ES-I3 (cell line): ENCODE measurements around the gene CADM2.

ENCODE experiments used
- H3K36me3 ChIP-seq: 2 replicates; pipeline ENCODE4 v1.6.1; 2013; ENCODE audit warnings: mild to moderate bottlenecking, low read length, control low read depth, moderate library complexity; ENCODE audit not compliant: insufficient read depth
- H3K4me1 ChIP-seq: 2 replicates; pipeline ENCODE4 v1.6.1; 2013; ENCODE audit warnings: mild to moderate bottlenecking, control low read depth, low read length; ENCODE audit not compliant: insufficient read depth
- H3K9ac ChIP-seq: 2 replicates; pipeline ENCODE4 v1.6.1; 2013; ENCODE audit warnings: low read depth, mild to moderate bottlenecking, low read length, moderate library complexity
- H3K9me3 ChIP-seq: 2 replicates; pipeline ENCODE4 v1.6.1; 2013; ENCODE audit warnings: mild to moderate bottlenecking, low read length, moderate library complexity; ENCODE audit not compliant: control insufficient read depth, insufficient read depth

CADM2 gene

GRCh38 chr3:85244091-85244490 is 285.3 kb downstream of the CADM2 start:
- no peaks in the 10 kb centered on the region for H3K9me3 ChIP-seq
- no peak overlapping the region for H3K9ac ChIP-seq
- H3K36me3 ChIP-seq = no peaks in the 10 kb centered on the region
- H3K4me1 ChIP-seq = no peaks in the 10 kb centered on the region

- no peaks in the 10 kb centered on the region for H3K9me3 ChIP-seq
- H3K4me1 ChIP-seq = no peaks in the 10 kb centered on the region
- H3K9ac ChIP-seq = no peak overlapping the region
These were observed 285.7 kb downstream of the CADM2 start for GRCh38 chr3:85244519-85244918.

GRCh38 chr3:85251766-85252165 is 293.0 kb downstream of the CADM2 start:
- Histone ChIP-seq H3K9me3 (no peaks in the 10 kb centered on the region), H3K36me3 (no peaks in the 10 kb centered on the region), H3K4me1 (no peaks in the 10 kb centered on the region), H3K9ac (no peak overlapping the region)

More at GRCh38 chr3:85244519-85244918, 285.7 kb downstream of the CADM2 start:
- no peaks in the 10 kb centered on the region for H3K36me3 ChIP-seq

GRCh38 chr3:85252686-85253085 is 293.9 kb downstream of the CADM2 start:
- no peaks in the 10 kb centered on the region for H3K36me3 ChIP-seq
- no peak overlapping the region for H3K9ac ChIP-seq
- no peaks in the 10 kb centered on the region for H3K4me1 ChIP-seq
- H3K9me3 ChIP-seq = no peaks in the 10 kb centered on the region

GRCh38 chr3:85254738-85255137 is 295.9 kb downstream of the CADM2 start:
- no peak overlapping the region for H3K9ac ChIP-seq
- no peaks in the 10 kb centered on the region for H3K9me3 ChIP-seq

GRCh38 chr3:85255949-85256348 is 297.2 kb downstream of the CADM2 start:
- H3K36me3 ChIP-seq = no peaks in the 10 kb centered on the region
- H3K9ac ChIP-seq = no peak overlapping the region
- no peaks in the 10 kb centered on the region for H3K4me1 ChIP-seq
- H3K9me3 ChIP-seq = no peaks in the 10 kb centered on the region

More at GRCh38 chr3:85254738-85255137, 295.9 kb downstream of the CADM2 start:
- no peaks in the 10 kb centered on the region for H3K36me3 ChIP-seq
- no peaks in the 10 kb centered on the region for H3K4me1 ChIP-seq

- no peaks in the 10 kb centered on the region for H3K36me3 ChIP-seq
- H3K4me1 ChIP-seq = no peaks in the 10 kb centered on the region
- no peaks in the 10 kb centered on the region for H3K9me3 ChIP-seq
- H3K9ac ChIP-seq = no peak overlapping the region
These were observed 299.5 kb downstream of the CADM2 start for GRCh38 chr3:85258326-85258725.

GRCh38 chr3:85258819-85259218 is 300.0 kb downstream of the CADM2 start:
- Histone ChIP-seq H3K36me3 (no peaks in the 10 kb centered on the region), H3K9ac (no peak overlapping the region), H3K9me3 (no peaks in the 10 kb centered on the region), H3K4me1 (no peaks in the 10 kb centered on the region)

GRCh38 chr3:85259748-85260147 is 301.0 kb downstream of the CADM2 start:
- Histone ChIP-seq H3K4me1 (no peaks in the 10 kb centered on the region), H3K36me3 (no peaks in the 10 kb centered on the region), H3K9ac (no peak overlapping the region), H3K9me3 (no peaks in the 10 kb centered on the region)

GRCh38 chr3:85264381-85264780 is 305.6 kb downstream of the CADM2 start:
- Histone ChIP-seq H3K9ac (no peak overlapping the region), H3K9me3 (no peaks in the 10 kb centered on the region), H3K4me1 (no peaks in the 10 kb centered on the region), H3K36me3 (no peaks in the 10 kb centered on the region)

- H3K4me1 ChIP-seq = no peaks in the 10 kb centered on the region
- no peak overlapping the region for H3K9ac ChIP-seq
- H3K9me3 ChIP-seq = no peaks in the 10 kb centered on the region
- no peaks in the 10 kb centered on the region for H3K36me3 ChIP-seq
These were observed 311.7 kb downstream of the CADM2 start for GRCh38 chr3:85270488-85270887.

- no peaks in the 10 kb centered on the region for H3K4me1 ChIP-seq
- no peak overlapping the region for H3K9ac ChIP-seq
- H3K36me3 ChIP-seq = no peaks in the 10 kb centered on the region
- no peaks in the 10 kb centered on the region for H3K9me3 ChIP-seq
These were observed 313.1 kb downstream of the CADM2 start for GRCh38 chr3:85271911-85272310.

- Histone ChIP-seq H3K9me3 (no peaks in the 10 kb centered on the region), H3K4me1 (no peaks in the 10 kb centered on the region), H3K36me3 (no peaks in the 10 kb centered on the region), H3K9ac (no peak overlapping the region)
These were observed 329.5 kb downstream of the CADM2 start for GRCh38 chr3:85288257-85288656.

- Histone ChIP-seq H3K36me3 (no peaks in the 10 kb centered on the region), H3K9ac (no peak overlapping the region), H3K4me1 (no peaks in the 10 kb centered on the region), H3K9me3 (no peaks in the 10 kb centered on the region)
These were observed 338.5 kb downstream of the CADM2 start for GRCh38 chr3:85297291-85297690.

- no peak overlapping the region for H3K9ac ChIP-seq
- no peaks in the 10 kb centered on the region for H3K4me1 ChIP-seq
- no peaks in the 10 kb centered on the region for H3K36me3 ChIP-seq
- H3K9me3 ChIP-seq = no peaks in the 10 kb centered on the region
These were observed 339.2 kb downstream of the CADM2 start for GRCh38 chr3:85298032-85298431.

- no peaks in the 10 kb centered on the region for H3K4me1 ChIP-seq
- no peaks in the 10 kb centered on the region for H3K36me3 ChIP-seq
- no peaks in the 10 kb centered on the region for H3K9me3 ChIP-seq
- H3K9ac ChIP-seq = no peak overlapping the region
These were observed 344.4 kb downstream of the CADM2 start for GRCh38 chr3:85303156-85303555.
